HepG2 (cell line): ENCODE measurements around the gene PMVK. TPM values are rescaled to one million over a fixed set of nuclear protein-coding genes. Genes with fewer than 3 reads are reported as not detected.
A peak's percentile ranks its signal among the peaks of the same experiment; 100 is the strongest.

ENCODE experiments used
- CEBPG ChIP-seq: IDR thresholded peaks from 2 replicates; pipeline ENCODE4 v1.6.1; 2016
- KLF6 ChIP-seq: IDR thresholded peaks from 2 replicates; pipeline ENCODE4 v1.8.0; 2016; ENCODE audit warnings: missing biosample characterization, missing genetic modification reagents
- TBX2 ChIP-seq: sonication (generic); formaldehyde crosslinking; IDR thresholded peaks from 2 replicates; pipeline ENCODE4 v1.5.0; 2020; ENCODE audit warnings: missing genetic modification reagents, mild to moderate bottlenecking, borderline replicate concordance
- ZNF180 ChIP-seq: sonication (generic); formaldehyde crosslinking; IDR thresholded peaks from 2 replicates; pipeline ENCODE4 v1.4.0; 2020; ENCODE audit warnings: low read depth, missing genetic modification reagents, borderline replicate concordance
- ZNF550 ChIP-seq: sonication (generic); formaldehyde crosslinking; IDR thresholded peaks from 2 replicates; pipeline ENCODE4 v1.4.0; 2020; ENCODE audit warnings: mild to moderate bottlenecking, missing genetic modification reagents, borderline replicate concordance
- ZNF781 ChIP-seq: sonication (generic); formaldehyde crosslinking; IDR thresholded peaks from 2 replicates; pipeline ENCODE4 v1.5.1; 2020; ENCODE audit warnings: borderline replicate concordance, mild to moderate bottlenecking, missing genetic modification reagents; ENCODE audit errors: not compliant biosample characterization
- ZNF816 ChIP-seq: sonication (generic); formaldehyde crosslinking; IDR thresholded peaks from 2 replicates; pipeline ENCODE4 v1.8.0; 2022; ENCODE audit warnings: missing genetic modification reagents, mild to moderate bottlenecking, borderline replicate concordance
- ZNF883 ChIP-seq: sonication (generic); formaldehyde crosslinking; IDR thresholded peaks from 2 replicates; pipeline ENCODE4 v1.5.1; 2020; ENCODE audit warnings: mild to moderate bottlenecking, missing genetic modification reagents; ENCODE audit errors: not compliant biosample characterization
- polyA plus RNA-seq, 8 experiments: library from polyadenylated mRNA; depleted of rRNA in 3 of 8; stranded (reverse) in 7 of 8; unstranded in 1 of 8; fragments of >200 nt; fragmentation: Illumina TruSeq in 4 of 8; extraction: Trizol in 4 of 8; gene quantifications; 2 replicates each; pipeline versions ENCODE4 v1.2.1 to v1.2.3, GENCODE V29; 2011 to 2016; ENCODE audit warnings: low read depth in 4 of 8, missing spikeins in 1 of 8, mixed read lengths in 1 of 8; ENCODE audit not compliant: insufficient read depth in 1 of 8
- total RNA-seq, 5 experiments: library from RNA; depleted of rRNA; stranded (reverse); fragments of >200 nt; fragmentation: Illumina TruSeq; extraction: Trizol; gene quantifications; 2 replicates each; pipeline ENCODE4 v1.2.3, GENCODE V29; 2016; ENCODE audit warnings: low read depth in 1 of 5
- TF ChIP-seq, protein P1 (sequence below): sonication (generic); formaldehyde crosslinking; IDR thresholded peaks from 2 replicates; pipeline ENCODE4 v1.5.1; 2020; ENCODE audit warnings: mild to moderate bottlenecking, missing genetic modification reagents, moderate library complexity
- TF ChIP-seq, protein P2 (sequence below): sonication (generic); formaldehyde crosslinking; IDR thresholded peaks from 2 replicates; pipeline ENCODE4 v1.4.0; 2020; ENCODE audit warnings: missing genetic modification reagents, borderline replicate concordance
- TF ChIP-seq, protein P3 (sequence below), 2 experiments: sonication (generic) in 1 of 2; formaldehyde crosslinking in 1 of 2; IDR thresholded peaks; 2 replicates each; pipeline versions ENCODE4 v1.6.1 to v1.9.0; 2014 to 2022; ENCODE audit warnings: antibody characterized with exemption in 1 of 2, borderline replicate concordance in 1 of 2, inconsistent platforms in 1 of 2, low read depth in 1 of 2, missing genetic modification reagents in 1 of 2
- TF ChIP-seq, protein P4 (sequence below): sonication (generic); formaldehyde crosslinking; IDR thresholded peaks from 2 replicates; pipeline ENCODE4 v1.4.0; 2020; ENCODE audit warnings: missing genetic modification reagents

PMVK gene
- total and polyA plus RNA-seq, 2 of the 13 experiments (the other 11 are each of a cell fraction or from before 2014, with no cell fraction given), result 3.9 to 12.6 TPM

DNA sequence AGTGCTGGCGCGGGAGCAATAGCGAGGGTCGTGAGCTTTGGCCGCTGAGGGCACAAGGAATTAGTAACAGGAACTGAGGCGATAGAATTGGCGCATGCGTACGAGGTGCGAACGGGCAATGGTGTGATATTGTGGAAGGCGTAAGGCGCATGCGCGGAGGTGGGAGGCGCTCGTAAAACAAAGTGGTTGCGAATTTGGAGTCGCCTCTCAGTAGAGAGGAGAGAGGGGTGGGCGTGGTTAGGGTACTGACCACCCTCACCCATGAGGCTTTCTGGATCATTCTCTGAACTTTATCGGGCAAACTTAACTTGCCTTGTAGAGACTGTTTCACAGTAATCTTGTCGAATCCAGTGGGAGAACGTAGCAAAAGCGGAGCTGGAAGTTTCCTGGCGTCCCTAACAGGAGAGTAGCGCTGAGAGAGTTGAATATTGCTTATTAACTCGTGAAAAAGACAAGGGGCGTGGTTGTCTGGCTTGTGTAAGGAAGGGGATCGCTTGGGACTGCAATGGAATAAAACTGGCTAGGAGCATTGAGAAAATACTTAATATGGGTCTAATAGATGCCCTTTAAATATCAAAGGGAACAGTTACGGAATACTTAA is 38.4 kb upstream of the PMVK start (continued):
- TF ChIP-seq, protein P1, sequence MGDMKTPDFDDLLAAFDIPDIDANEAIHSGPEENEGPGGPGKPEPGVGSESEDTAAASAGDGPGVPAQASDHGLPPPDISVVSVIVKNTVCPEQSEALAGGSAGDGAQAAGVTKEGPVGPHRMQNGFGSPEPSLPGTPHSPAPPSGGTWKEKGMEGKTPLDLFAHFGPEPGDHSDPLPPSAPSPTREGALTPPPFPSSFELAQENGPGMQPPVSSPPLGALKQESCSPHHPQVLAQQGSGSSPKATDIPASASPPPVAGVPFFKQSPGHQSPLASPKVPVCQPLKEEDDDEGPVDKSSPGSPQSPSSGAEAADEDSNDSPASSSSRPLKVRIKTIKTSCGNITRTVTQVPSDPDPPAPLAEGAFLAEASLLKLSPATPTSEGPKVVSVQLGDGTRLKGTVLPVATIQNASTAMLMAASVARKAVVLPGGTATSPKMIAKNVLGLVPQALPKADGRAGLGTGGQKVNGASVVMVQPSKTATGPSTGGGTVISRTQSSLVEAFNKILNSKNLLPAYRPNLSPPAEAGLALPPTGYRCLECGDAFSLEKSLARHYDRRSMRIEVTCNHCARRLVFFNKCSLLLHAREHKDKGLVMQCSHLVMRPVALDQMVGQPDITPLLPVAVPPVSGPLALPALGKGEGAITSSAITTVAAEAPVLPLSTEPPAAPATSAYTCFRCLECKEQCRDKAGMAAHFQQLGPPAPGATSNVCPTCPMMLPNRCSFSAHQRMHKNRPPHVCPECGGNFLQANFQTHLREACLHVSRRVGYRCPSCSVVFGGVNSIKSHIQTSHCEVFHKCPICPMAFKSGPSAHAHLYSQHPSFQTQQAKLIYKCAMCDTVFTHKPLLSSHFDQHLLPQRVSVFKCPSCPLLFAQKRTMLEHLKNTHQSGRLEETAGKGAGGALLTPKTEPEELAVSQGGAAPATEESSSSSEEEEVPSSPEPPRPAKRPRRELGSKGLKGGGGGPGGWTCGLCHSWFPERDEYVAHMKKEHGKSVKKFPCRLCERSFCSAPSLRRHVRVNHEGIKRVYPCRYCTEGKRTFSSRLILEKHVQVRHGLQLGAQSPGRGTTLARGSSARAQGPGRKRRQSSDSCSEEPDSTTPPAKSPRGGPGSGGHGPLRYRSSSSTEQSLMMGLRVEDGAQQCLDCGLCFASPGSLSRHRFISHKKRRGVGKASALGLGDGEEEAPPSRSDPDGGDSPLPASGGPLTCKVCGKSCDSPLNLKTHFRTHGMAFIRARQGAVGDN (CRISPR knock-in tag), result peak; percentile 73
- TF ChIP-seq, protein P2, sequence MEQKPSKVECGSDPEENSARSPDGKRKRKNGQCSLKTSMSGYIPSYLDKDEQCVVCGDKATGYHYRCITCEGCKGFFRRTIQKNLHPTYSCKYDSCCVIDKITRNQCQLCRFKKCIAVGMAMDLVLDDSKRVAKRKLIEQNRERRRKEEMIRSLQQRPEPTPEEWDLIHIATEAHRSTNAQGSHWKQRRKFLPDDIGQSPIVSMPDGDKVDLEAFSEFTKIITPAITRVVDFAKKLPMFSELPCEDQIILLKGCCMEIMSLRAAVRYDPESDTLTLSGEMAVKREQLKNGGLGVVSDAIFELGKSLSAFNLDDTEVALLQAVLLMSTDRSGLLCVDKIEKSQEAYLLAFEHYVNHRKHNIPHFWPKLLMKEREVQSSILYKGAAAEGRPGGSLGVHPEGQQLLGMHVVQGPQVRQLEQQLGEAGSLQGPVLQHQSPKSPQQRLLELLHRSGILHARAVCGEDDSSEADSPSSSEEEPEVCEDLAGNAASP (CRISPR knock-in tag), result peak; percentile 34; the same call in 1 of the 2 replicates
- TF ChIP-seq ZNF180, result no peak
- TF ChIP-seq ZNF550, result no peak
- TF ChIP-seq TBX2 (CRISPR knock-in tag), result no peak; the same call in 1 of the 2 replicates
- TF ChIP-seq CEBPG, result no peak
- TF ChIP-seq, protein P3, sequence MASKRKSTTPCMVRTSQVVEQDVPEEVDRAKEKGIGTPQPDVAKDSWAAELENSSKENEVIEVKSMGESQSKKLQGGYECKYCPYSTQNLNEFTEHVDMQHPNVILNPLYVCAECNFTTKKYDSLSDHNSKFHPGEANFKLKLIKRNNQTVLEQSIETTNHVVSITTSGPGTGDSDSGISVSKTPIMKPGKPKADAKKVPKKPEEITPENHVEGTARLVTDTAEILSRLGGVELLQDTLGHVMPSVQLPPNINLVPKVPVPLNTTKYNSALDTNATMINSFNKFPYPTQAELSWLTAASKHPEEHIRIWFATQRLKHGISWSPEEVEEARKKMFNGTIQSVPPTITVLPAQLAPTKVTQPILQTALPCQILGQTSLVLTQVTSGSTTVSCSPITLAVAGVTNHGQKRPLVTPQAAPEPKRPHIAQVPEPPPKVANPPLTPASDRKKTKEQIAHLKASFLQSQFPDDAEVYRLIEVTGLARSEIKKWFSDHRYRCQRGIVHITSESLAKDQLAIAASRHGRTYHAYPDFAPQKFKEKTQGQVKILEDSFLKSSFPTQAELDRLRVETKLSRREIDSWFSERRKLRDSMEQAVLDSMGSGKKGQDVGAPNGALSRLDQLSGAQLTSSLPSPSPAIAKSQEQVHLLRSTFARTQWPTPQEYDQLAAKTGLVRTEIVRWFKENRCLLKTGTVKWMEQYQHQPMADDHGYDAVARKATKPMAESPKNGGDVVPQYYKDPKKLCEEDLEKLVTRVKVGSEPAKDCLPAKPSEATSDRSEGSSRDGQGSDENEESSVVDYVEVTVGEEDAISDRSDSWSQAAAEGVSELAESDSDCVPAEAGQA (IDR thresholded peaks at IDR 0.05; ENCODE audit: low read depth), result no peak
- TF ChIP-seq, protein P3 (CRISPR knock-in tag; IDR thresholded peaks at IDR 0.05; ENCODE audit: borderline replicate concordance), result 0 out of 2 replicates have a peak, but pooled peaks have one; percentile 54
- peak; percentile 51 for TF ChIP-seq ZNF781
- TF ChIP-seq, protein P4, sequence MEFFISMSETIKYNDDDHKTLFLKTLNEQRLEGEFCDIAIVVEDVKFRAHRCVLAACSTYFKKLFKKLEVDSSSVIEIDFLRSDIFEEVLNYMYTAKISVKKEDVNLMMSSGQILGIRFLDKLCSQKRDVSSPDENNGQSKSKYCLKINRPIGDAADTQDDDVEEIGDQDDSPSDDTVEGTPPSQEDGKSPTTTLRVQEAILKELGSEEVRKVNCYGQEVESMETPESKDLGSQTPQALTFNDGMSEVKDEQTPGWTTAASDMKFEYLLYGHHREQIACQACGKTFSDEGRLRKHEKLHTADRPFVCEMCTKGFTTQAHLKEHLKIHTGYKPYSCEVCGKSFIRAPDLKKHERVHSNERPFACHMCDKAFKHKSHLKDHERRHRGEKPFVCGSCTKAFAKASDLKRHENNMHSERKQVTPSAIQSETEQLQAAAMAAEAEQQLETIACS, result no peak
- TF ChIP-seq ZNF816, result peak; percentile 81; the same call in 1 of the 2 replicates
- peak; percentile 26 for TF ChIP-seq ZNF883 (CRISPR knock-in tag)
- TF ChIP-seq KLF6 (CRISPR knock-in tag), result peak; percentile 66
